MM.1S (cell line): ENCODE measurements around the gene SLC24A3.

Experiments
- DNase-seq: peaks from one replicate; pipeline ENCODE4 v3.0.0-alpha.2; 2015
- H2AFZ ChIP-seq: fragments of 300-600 bp; sonication (generic); 2 replicates; pipeline ENCODE4 v1.6.0; 2016; ENCODE audit warnings: antibody characterized with exemption, low read length
- H3F3A ChIP-seq: fragments of 300-600 bp; sonication (generic); 2 replicates; pipeline ENCODE4 v1.6.1; 2016; ENCODE audit warnings: mild to moderate bottlenecking, antibody characterized with exemption, low read length, moderate library complexity, mixed read lengths; ENCODE audit not compliant: insufficient read depth
- H3K27ac ChIP-seq: fragments of 300-600 bp; sonication (generic); 2 replicates; pipeline ENCODE4 v1.5.1; 2016; ENCODE audit warnings: mild to moderate bottlenecking, low read length
- H3K27me3 ChIP-seq: fragments of 300-600 bp; sonication (generic); replicated peaks from 2 replicates; pipeline ENCODE4 v1.6.0; 2016; ENCODE audit warnings: low read length; ENCODE audit not compliant: insufficient read depth
- H3K36me3 ChIP-seq: fragments of 300-600 bp; sonication (generic); replicated peaks from 2 replicates; pipeline ENCODE4 v1.6.1; 2016; ENCODE audit warnings: mild to moderate bottlenecking, low read length, mixed read lengths; ENCODE audit not compliant: insufficient read depth
- H3K4me1 ChIP-seq: fragments of 300-600 bp; sonication (generic); 2 replicates; pipeline ENCODE4 v1.6.1; 2016; ENCODE audit warnings: low read length, mixed read lengths
- H3K4me2 ChIP-seq: fragments of 300-600 bp; sonication (generic); 2 replicates; pipeline ENCODE4 v1.6.0; 2016; ENCODE audit warnings: low read depth, low read length
- H3K4me3 ChIP-seq: fragments of 300-600 bp; sonication (generic); 2 replicates; pipeline ENCODE4 v1.5.1; 2016; ENCODE audit warnings: low read length, mixed read lengths
- H3K79me2 ChIP-seq: fragments of 300-600 bp; sonication (generic); 2 replicates; pipeline ENCODE4 v1.6.1; 2016; ENCODE audit warnings: mixed run types, low read length, mixed read lengths
- H3K9ac ChIP-seq: fragments of 300-600 bp; sonication (generic); 2 replicates; pipeline ENCODE4 v1.6.1; 2016; ENCODE audit warnings: low read length, mixed read lengths
- H3K9me2 ChIP-seq: fragments of 300-600 bp; sonication (generic); replicated peaks from 2 replicates; pipeline ENCODE4 v1.6.1; 2016; ENCODE audit warnings: mild to moderate bottlenecking, low read length, mixed read lengths; ENCODE audit not compliant: insufficient read depth
- H3K9me3 ChIP-seq: fragments of 300-600 bp; sonication (generic); replicated peaks from 2 replicates; pipeline ENCODE4 v1.6.1; 2016; ENCODE audit warnings: mild to moderate bottlenecking, low read length, mixed read lengths; ENCODE audit not compliant: insufficient read depth
- H4K20me1 ChIP-seq: fragments of 300-600 bp; sonication (generic); 2 replicates; pipeline ENCODE4 v1.6.1; 2016; ENCODE audit warnings: mild to moderate bottlenecking, low read length, moderate library complexity, mixed read lengths; ENCODE audit not compliant: insufficient read depth
- CTCF ChIP-seq: fragments of 300-600 bp; sonication (generic); IDR thresholded peaks from 2 replicates; pipeline ENCODE4 v1.5.1; 2016; ENCODE audit warnings: antibody characterized with exemption, low read length, mixed read lengths
- EZH2 ChIP-seq: fragments of 300-600 bp; sonication (generic); optimal IDR thresholded peaks from 2 replicates; pipeline ENCODE3; 2017; ENCODE audit warnings: low read depth, mild to moderate bottlenecking, antibody characterized with exemption, low read length, mixed read lengths
- EZH2phosphoT487 ChIP-seq: fragments of 300-600 bp; sonication (generic); IDR thresholded peaks from 2 replicates; pipeline ENCODE4 v1.6.1; 2018; ENCODE audit warnings: antibody characterized with exemption, low read length

The SLC24A3 gene

DNA sequence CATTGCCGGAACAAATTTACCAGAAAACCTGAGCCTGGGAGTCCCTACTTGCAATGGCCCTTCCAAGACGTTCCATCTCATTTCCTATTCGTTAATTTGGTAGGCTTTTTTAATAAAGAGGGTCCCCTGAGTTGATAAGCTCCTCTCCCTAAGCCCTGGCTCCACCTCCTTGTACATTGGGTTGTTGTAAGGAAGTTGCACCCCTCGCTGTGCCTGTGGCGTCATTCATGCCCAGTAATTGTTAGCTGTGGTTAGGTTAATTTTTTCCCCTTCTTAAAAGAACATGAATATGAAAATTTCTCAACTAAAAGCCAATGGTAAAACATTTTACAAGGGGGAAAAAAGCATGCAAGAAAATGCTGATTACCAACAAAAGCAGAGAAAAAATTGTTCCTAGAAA, 91.9 kb downstream of the SLC24A3 start:
- no peak overlapping the region for H3K9ac ChIP-seq
- TF ChIP-seq CTCF (no peak), EZH2phosphoT487 (no peak), EZH2 (no peak)
- H3K27ac ChIP-seq = no peak overlapping the region
- DNase-seq = no peak
- no peaks in the 10 kb centered on the region for H3F3A ChIP-seq
- no peak overlapping the region for H3K4me2 ChIP-seq
- H3K79me2 ChIP-seq = no peaks in the 10 kb centered on the region
- no peaks in the 10 kb centered on the region for H3K9me2 ChIP-seq
- no peaks in the 10 kb centered on the region for H3K4me1 ChIP-seq
- H3K36me3 ChIP-seq = no peaks in the 10 kb centered on the region
- H2AFZ ChIP-seq = no peak overlapping the region
- H3K4me3 ChIP-seq = no peak overlapping the region
- H3K27me3 ChIP-seq = no peaks in the 10 kb centered on the region
- H4K20me1 ChIP-seq = no peaks in the 10 kb centered on the region
- H3K9me3 ChIP-seq = no peaks in the 10 kb centered on the region

GRCh38 chr20:19304886-19305415, 92.5 kb downstream of the SLC24A3 start:
- Histone ChIP-seq H2AFZ (no peak overlapping the region), H4K20me1 (no peaks in the 10 kb centered on the region), H3F3A (no peaks in the 10 kb centered on the region), H3K4me2 (no peak overlapping the region), H3K79me2 (no peaks in the 10 kb centered on the region), H3K4me1 (no peaks in the 10 kb centered on the region), H3K27ac (no peak overlapping the region), H3K36me3 (no peaks in the 10 kb centered on the region), H3K9me3 (no peaks in the 10 kb centered on the region), H3K9me2 (no peaks in the 10 kb centered on the region), H3K27me3 (no peaks in the 10 kb centered on the region), H3K9ac (no peak overlapping the region), H3K4me3 (no peak overlapping the region)
- TF ChIP-seq EZH2 = no peak
- no peak for TF ChIP-seq EZH2phosphoT487
- TF ChIP-seq CTCF = no peak
- no peak for DNase-seq

DNA sequence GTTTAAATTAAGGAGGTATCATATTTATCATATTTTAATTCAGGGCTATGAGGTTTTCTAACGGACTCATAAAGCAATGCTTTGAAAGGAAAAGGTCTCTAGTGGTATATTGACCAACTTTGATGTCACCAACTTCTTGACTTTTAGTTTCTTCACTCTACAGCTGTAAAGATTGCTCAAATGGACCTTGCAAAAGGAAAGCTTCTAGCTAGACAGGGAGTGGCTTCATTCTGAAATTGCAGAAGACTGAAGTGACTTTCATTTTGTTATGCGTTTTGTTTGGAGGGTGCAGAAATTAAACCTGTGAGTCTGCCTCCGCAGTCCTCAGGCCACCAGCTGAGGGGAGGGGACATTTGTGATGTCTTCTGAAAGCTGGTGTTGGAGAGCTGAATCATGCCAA, 95.7 kb downstream of the SLC24A3 start:
- H3K4me1 ChIP-seq = no peaks in the 10 kb centered on the region
- H3F3A ChIP-seq = no peaks in the 10 kb centered on the region
- no peaks in the 10 kb centered on the region for H3K9me2 ChIP-seq
- H3K9ac ChIP-seq = no peak overlapping the region
- H4K20me1 ChIP-seq = no peaks in the 10 kb centered on the region
- TF ChIP-seq EZH2 (no peak), CTCF (no peak), EZH2phosphoT487 (no peak)
- H3K27ac ChIP-seq = no peak overlapping the region
- no peak for DNase-seq
- no peaks in the 10 kb centered on the region for H3K79me2 ChIP-seq
- no peak overlapping the region for H2AFZ ChIP-seq
- no peaks in the 10 kb centered on the region for H3K27me3 ChIP-seq
- no peaks in the 10 kb centered on the region for H3K36me3 ChIP-seq
- no peaks in the 10 kb centered on the region for H3K9me3 ChIP-seq
- no peak overlapping the region for H3K4me3 ChIP-seq
- no peak overlapping the region for H3K4me2 ChIP-seq
